Endothelial cell of umbilical vein (primary cell): ENCODE results near the gene MARVELD2.

Experiments used
- CTCF ChIP-seq, 2 donors: IDR thresholded peaks; 1 replicate in 1 of 2; 2 replicates in 1 of 2; pipeline ENCODE4 v1.5.1; 2011; ENCODE audit warnings: low read length in 2 of 2, mild to moderate bottlenecking in 2 of 2, moderate library complexity in 2 of 2, control low read depth in 1 of 2, inconsistent platforms in 1 of 2, low read depth in 1 of 2; ENCODE audit not compliant: insufficient read depth in 1 of 2; ENCODE audit errors: extremely low read depth in 1 of 2
- EZH2 ChIP-seq: IDR thresholded peaks from 2 replicates; pipeline ENCODE4 v1.6.1; 2012; ENCODE audit warnings: borderline replicate concordance, low read depth, mild to moderate bottlenecking, moderate library complexity, low read length, inconsistent platforms; ENCODE audit not compliant: severe bottlenecking
- FOS ChIP-seq: IDR thresholded peaks from 2 replicates; pipeline ENCODE4 v1.6.1; 2011; ENCODE audit warnings: mild to moderate bottlenecking, low read length, moderate library complexity, borderline replicate concordance; ENCODE audit not compliant: insufficient read depth
- GATA2 ChIP-seq: IDR thresholded peaks from 2 replicates; pipeline ENCODE4 v1.7.0; 2011; ENCODE audit warnings: low read depth, mild to moderate bottlenecking, moderate library complexity, mixed read lengths, low read length; ENCODE audit not compliant: insufficient read length, insufficient read depth
- JUN ChIP-seq: IDR thresholded peaks from 2 replicates; pipeline ENCODE4 v1.6.1; 2011; ENCODE audit warnings: borderline replicate concordance, low read depth; ENCODE audit not compliant: insufficient read length, insufficient read depth
- MYC ChIP-seq: IDR thresholded peaks from one replicate; pipeline ENCODE4 v1.6.1; 2011; ENCODE audit warnings: mild to moderate bottlenecking, low read depth, low read length
- POLR2A ChIP-seq: IDR thresholded peaks from 2 replicates; pipeline ENCODE4 v1.6.1; 2012; ENCODE audit warnings: low read depth, mild to moderate bottlenecking, control low read depth, low read length
- POLR2AphosphoS5 ChIP-seq: IDR thresholded peaks from 2 replicates; pipeline ENCODE4 v1.6.1; 2012; ENCODE audit warnings: low read depth, mild to moderate bottlenecking, control low read depth, low read length, moderate library complexity; ENCODE audit not compliant: insufficient read depth
- TF ChIP-seq, protein P1 (sequence below): IDR thresholded peaks from 2 replicates; pipeline ENCODE4 v1.6.1; 2011; ENCODE audit not compliant: insufficient read depth, insufficient read length

DNA sequence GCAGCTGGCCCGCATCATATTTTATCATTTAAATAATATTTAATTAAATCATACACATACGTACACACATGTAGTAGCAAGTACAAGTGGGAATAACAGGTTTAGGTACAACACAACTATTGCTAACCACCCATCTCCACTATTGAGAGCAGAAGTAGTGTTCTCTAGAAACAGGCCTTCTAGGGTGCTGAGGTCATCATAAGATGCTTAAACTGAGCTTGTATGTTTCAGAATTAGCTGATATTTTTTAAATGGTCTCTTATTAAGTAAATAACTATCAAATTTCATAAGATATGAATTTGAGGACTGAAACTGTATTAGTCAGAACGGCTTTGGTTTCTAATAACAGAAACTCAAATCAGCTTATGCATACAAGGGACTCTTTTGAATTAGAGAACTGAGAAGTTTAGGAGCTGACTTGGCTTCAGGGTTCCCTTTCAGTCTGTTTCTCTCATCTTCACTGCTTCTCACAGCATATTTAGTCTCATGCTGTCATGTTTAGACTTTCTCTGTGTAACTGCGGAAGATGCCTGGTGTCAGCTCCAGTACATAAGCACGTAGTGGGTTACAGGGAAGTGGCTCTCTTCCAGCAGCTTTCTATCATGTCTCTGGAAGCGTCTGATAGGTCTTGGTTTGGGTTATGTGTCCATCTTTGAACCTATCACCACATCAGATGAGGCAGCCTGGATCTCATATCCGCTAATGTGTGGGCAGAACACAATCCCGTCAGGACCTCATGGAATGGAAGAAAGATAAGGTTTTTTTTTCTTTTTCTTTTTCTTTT lies 52.7 kb downstream of the MARVELD2 start:
- TF ChIP-seq CTCF (IDR thresholded peaks at IDR 0.05; ENCODE audit: extremely low read depth in 1 of 2, insufficient read depth in 1 of 2, low read depth in 1 of 2, low read length in 2 of 2) (no peak), POLR2AphosphoS5 (no peak), EZH2 (no peak), JUN (no peak), FOS (no peak), POLR2A (no peak), MYC (no peak), GATA2 (no peak)
- TF ChIP-seq, protein P1, sequence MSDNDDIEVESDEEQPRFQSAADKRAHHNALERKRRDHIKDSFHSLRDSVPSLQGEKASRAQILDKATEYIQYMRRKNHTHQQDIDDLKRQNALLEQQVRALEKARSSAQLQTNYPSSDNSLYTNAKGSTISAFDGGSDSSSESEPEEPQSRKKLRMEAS = no peak
